GM23248 (cell line): Measurements from ENCODE around the gene SLC4A1AP. TPM values are rescaled to one million over a fixed set of nuclear protein-coding genes. Genes with fewer than 3 reads are reported as not detected.
"Not testable (repeated sequence)": the region's sequence is repeated elsewhere in the genome, so short reads cannot be mapped to it uniquely, and the experiment has no call there.

Experiments
- DNase-seq: peaks from one replicate; pipeline ENCODE4 v3.0.0-alpha.2; 2015
- H2AFZ ChIP-seq: fragments of 200-600 bp; sonication (generic); 2 replicates; pipeline ENCODE4 v1.6.1; 2016; ENCODE audit warnings: antibody characterized with exemption
- H3F3A ChIP-seq: fragments of 200-600 bp; sonication (generic); 2 replicates; pipeline ENCODE4 v1.6.1; 2016; ENCODE audit warnings: mild to moderate bottlenecking, antibody characterized with exemption, mixed run types; ENCODE audit not compliant: insufficient read depth
- H3K27ac ChIP-seq: fragments of 200-600 bp; sonication (generic); 2 replicates; pipeline ENCODE4 v1.5.1; 2016; ENCODE audit warnings: mild to moderate bottlenecking
- H3K27me3 ChIP-seq: fragments of 200-600 bp; sonication (generic); replicated peaks from 2 replicates; pipeline ENCODE4 v1.6.1; 2016; ENCODE audit warnings: mild to moderate bottlenecking; ENCODE audit not compliant: insufficient read depth
- H3K36me3 ChIP-seq: fragments of 200-600 bp; sonication (generic); 2 replicates; pipeline ENCODE4 v1.6.1; 2016; ENCODE audit warnings: low read depth, mild to moderate bottlenecking
- H3K4me1 ChIP-seq: fragments of 200-600 bp; sonication (generic); 2 replicates; pipeline ENCODE4 v1.6.1; 2016; ENCODE audit warnings: mild to moderate bottlenecking; ENCODE audit not compliant: insufficient read depth
- H3K4me2 ChIP-seq: fragments of 200-600 bp; sonication (generic); one replicate; pipeline ENCODE4 v1.6.1; 2016; ENCODE audit warnings: mild to moderate bottlenecking; ENCODE audit not compliant: unreplicated experiment
- H3K4me3 ChIP-seq: fragments of 200-600 bp; sonication (generic); 2 replicates; pipeline ENCODE4 v1.5.1; 2016; ENCODE audit warnings: mild to moderate bottlenecking
- H3K79me2 ChIP-seq: fragments of 200-600 bp; sonication (generic); 2 replicates; pipeline ENCODE4 v1.6.1; 2016; ENCODE audit warnings: mild to moderate bottlenecking; ENCODE audit not compliant: insufficient read depth
- H3K9ac ChIP-seq: fragments of 200-600 bp; sonication (generic); 2 replicates; pipeline ENCODE4 v1.6.1; 2016; ENCODE audit warnings: mild to moderate bottlenecking
- H3K9me2 ChIP-seq: fragments of 200-600 bp; sonication (generic); 2 replicates; pipeline ENCODE4 v1.6.1; 2016; ENCODE audit warnings: mixed run types, mild to moderate bottlenecking, moderate library complexity; ENCODE audit not compliant: insufficient read depth
- H3K9me3 ChIP-seq: fragments of 200-600 bp; sonication (generic); one replicate; pipeline ENCODE4 v1.6.1; 2017; ENCODE audit warnings: low read depth
- H4K20me1 ChIP-seq: fragments of 200-600 bp; sonication (generic); 2 replicates; pipeline ENCODE4 v1.6.0; 2016; ENCODE audit not compliant: insufficient read depth
- EZH2 ChIP-seq: fragments of 200-600 bp; sonication (generic); IDR thresholded peaks from 2 replicates; pipeline ENCODE4 v1.6.1; 2018; ENCODE audit warnings: antibody characterized with exemption, mild to moderate bottlenecking; ENCODE audit not compliant: insufficient read depth, poor library complexity, severe bottlenecking
- EZH2phosphoT487 ChIP-seq: fragments of 200-600 bp; sonication (generic); IDR thresholded peaks from 2 replicates; pipeline ENCODE4 v1.6.1; 2018; ENCODE audit warnings: antibody characterized with exemption, moderate library complexity, mild to moderate bottlenecking, low read depth; ENCODE audit not compliant: insufficient read depth
- WGBS, 2 experiments: methylation state at CpG; one replicate each; pipeline ENCODE4 v1.1.6; 2015 to 2017; ENCODE audit warnings: low lambda C conversion rate in 2 of 2, low coverage in 1 of 2; ENCODE audit errors: missing lambda C conversion rate in 2 of 2; 5-methylcytosine and 5-hydroxymethylcytosine counted together
- in situ Hi-C: fragments of 300-500 bp; cut with MboI; formaldehyde crosslinking; loops from 2 replicates; pipeline ENCODE4 v1.15.0; 2020
- polyA plus RNA-seq: library from polyadenylated mRNA; unstranded; fragments of >200 nt; fragmentation: Nextera tagmentation; extraction: Ambion mirVana; gene quantifications from 2 replicates; pipeline ENCODE4 v1.2.1, GENCODE V29; 2016
- total RNA-seq: library from RNA; depleted of rRNA; stranded (reverse); fragments of >200 nt; shearing (Covaris generic); gene quantifications from 2 replicates; pipeline ENCODE4 v1.2.3, GENCODE V29; 2014

The SLC4A1AP gene
- total and polyA plus RNA-seq, 2 experiments from 2014 or later: 22.4 to 23.9 TPM

DNA sequence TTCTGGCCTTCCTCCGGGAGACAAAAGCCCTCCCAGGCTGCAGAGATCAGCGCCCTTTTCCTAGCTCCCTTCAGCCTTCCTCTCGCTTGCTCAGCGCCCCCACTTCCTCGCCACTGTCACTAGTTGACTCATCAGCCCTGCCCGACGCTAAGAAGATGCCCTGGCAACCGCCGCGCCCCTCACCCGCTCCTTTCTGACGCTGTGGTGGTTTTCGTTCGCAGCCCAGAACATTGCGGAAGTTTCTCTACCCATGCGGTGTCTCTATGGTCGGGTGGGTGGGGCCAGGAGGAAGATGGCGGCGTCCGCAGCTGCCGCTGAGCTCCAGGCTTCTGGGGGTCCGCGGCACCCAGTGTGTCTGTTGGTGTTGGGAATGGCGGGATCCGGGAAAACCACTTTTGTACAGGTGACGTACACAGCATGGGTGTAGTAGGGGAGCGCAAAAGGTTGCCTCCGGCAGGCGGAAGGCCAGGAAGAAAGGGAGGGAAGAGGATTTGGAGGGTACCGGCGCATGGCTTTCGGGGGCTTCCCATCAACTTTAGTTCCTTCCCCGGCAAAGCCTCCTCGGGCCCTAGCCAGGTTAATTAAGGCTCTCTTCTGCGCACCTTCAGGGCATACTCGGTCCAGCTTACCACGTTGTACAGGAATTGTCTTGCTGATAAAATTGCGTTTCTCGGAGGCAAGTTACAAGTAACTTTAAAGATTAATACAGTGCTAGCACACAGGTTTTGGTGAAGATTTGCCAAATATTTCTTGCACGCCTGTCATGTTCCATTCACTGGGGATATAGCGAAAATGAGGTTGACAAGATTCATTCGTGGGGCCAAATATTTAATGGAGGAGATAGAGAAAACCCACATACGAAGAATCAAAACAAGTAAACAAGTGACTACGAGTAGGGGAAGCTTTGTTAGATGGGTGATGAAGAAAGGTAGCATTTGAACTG is 34.7 kb upstream of the SLC4A1AP start, which contains the start of the genes CCDC121 and GPN1:
CCDC121 (minus strand) TSS at position 246 of the 943 bp plus-strand sequence. CDS start 1,213 bp downstream, outside the sequence.
GPN1 (plus strand) TSS at position 284 of the 943 bp plus-strand sequence; CDS start at position 293, 9 bp downstream.
- Histone ChIP-seq H3K9ac (peak within 1 kb of the TSS; percentile 92), H3K4me2 (peak within 1 kb of the TSS; percentile 96), H3K9me2 (no peaks in the 10 kb centered on the region), H2AFZ (peak within 1 kb of the TSS; percentile 92), H3K36me3 (peaks cover 22% of the 10 kb centered on the region), H3K27me3 (no peaks in the 10 kb centered on the region), H3K27ac (peak within 1 kb of the TSS; percentile 87), H3K9me3 (no peaks in the 10 kb centered on the region), H3K4me3 (peak within 1 kb of the TSS; percentile 87), H3F3A (peaks cover 20% of the 10 kb centered on the region), H3K4me1 (peaks cover 16% of the 10 kb centered on the region), H4K20me1 (no peaks in the 10 kb centered on the region), H3K79me2 (peaks cover 10% of the 10 kb centered on the region)
- DNase-seq: peak; percentile 98
- 0 to 1% methylated on average over 44 of the region's 44 CpGs for WGBS, 2 experiments
- in situ Hi-C loops: no loop called here
- no peak for TF ChIP-seq EZH2
- no peak for TF ChIP-seq EZH2phosphoT487

DNA sequence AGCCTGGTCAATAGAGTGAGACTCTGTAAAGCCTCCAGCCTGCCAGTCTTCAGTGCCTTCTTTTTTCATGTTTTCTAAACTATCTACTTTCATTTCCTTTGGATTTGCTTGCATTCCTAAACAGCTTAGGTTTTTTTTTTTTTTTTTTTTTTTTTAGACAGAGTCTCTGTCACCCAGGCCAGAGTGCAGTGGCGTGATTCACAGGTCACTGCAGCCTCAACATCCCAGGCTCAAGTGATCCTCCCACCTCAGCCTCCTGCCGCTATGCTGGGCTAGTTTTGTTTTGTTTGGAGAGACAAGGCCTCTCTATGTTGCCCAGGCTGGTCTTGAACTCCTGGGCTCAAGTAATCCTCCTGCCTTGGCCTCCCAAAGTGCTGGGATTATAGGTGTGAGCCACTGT is 33.4 kb upstream of the SLC4A1AP start:
- H3K4me2 ChIP-seq: peak overlapping the region; percentile 96
- in situ Hi-C loops, H3K27ac ChIP-seq: not testable (repeated sequence)

GRCh38 chr2:27634291-27634690 is 29.4 kb upstream of the SLC4A1AP start:
- Histone ChIP-seq H3K79me2 (peaks cover 7% of the 10 kb centered on the region), H4K20me1 (peaks cover 3% of the 10 kb centered on the region; the same call in 1 of the 2 replicates), H3K9me3 (no peaks in the 10 kb centered on the region), H3K4me1 (peaks cover 23% of the 10 kb centered on the region), H3K9me2 (no peaks in the 10 kb centered on the region), H2AFZ (no peak overlapping the region), H3K4me3 (no peak overlapping the region), H3K27me3 (no peaks in the 10 kb centered on the region), H3K4me2 (no peak overlapping the region), H3K9ac (no peak overlapping the region), H3K36me3 (peaks cover 35% of the 10 kb centered on the region), H3F3A (peaks cover 37% of the 10 kb centered on the region), H3K27ac (no peak overlapping the region)
- TF ChIP-seq EZH2: no peak
- TF ChIP-seq EZH2phosphoT487: no peak
- in situ Hi-C loops: no loop called here
- DNase-seq: no peak
- 95 to 97% methylated on average over 2 of the region's 2 CpGs for whole genome bisulfite sequencing, 2 experiments

More for the DNA sequence above, 33.4 kb upstream of the SLC4A1AP start:
- H3F3A ChIP-seq: peaks cover 21% of the 10 kb centered on the region
- DNase-seq, H4K20me1 ChIP-seq, H3K9me3 ChIP-seq, H3K9ac ChIP-seq, H3K27me3 ChIP-seq, H2AFZ ChIP-seq, H3K9me2 ChIP-seq: not testable (repeated sequence)
- H3K36me3 ChIP-seq: peaks cover 32% of the 10 kb centered on the region
- peaks cover 10% of the 10 kb centered on the region for H3K79me2 ChIP-seq
- 93 to 100% methylated on average over 2 of the region's 2 CpGs for WGBS, 2 experiments
- H3K4me3 ChIP-seq: peak overlapping the region; percentile 87; the same call in 1 of the 2 replicates
- peaks cover 15% of the 10 kb centered on the region for H3K4me1 ChIP-seq

DNA sequence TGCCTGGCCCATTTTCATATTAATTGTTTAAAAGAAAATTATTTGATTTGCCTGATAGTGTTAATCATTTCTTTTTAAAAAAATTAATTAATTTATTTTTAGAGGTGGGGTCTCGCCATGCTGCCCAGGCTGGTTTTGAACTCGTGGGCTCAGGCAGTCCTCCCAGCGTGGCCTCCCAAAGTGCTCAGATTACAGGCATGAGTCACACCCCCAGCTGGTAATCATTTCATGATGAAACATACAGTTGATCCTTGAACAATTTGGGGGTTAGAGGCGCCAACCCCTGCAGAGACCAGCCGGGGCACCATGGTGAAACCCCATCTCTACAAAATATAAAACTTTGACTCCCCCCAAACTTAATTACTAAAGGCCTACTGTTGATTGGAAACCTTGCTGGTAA is 26.9 kb upstream of the SLC4A1AP start:
- in situ Hi-C loops: no loop called here
- Histone ChIP-seq H4K20me1 (peaks cover 3% of the 10 kb centered on the region; the same call in 1 of the 2 replicates), H3K9ac (no peak overlapping the region), H3K4me1 (peaks cover 20% of the 10 kb centered on the region), H3K4me2 (peak overlapping the region; percentile 4), H3K79me2 (no peaks in the 10 kb centered on the region), H3F3A (peaks cover 39% of the 10 kb centered on the region), H3K27me3 (no peaks in the 10 kb centered on the region), H3K9me2 (no peaks in the 10 kb centered on the region), H3K36me3 (peaks cover 48% of the 10 kb centered on the region), H3K4me3 (no peak overlapping the region), H3K9me3 (no peaks in the 10 kb centered on the region), H2AFZ (no peak overlapping the region), H3K27ac (no peak overlapping the region)
- 82 to 84% methylated on average over 5 of the region's 5 CpGs for WGBS, 2 experiments
- TF ChIP-seq EZH2: no peak
- TF ChIP-seq EZH2phosphoT487: no peak
- DNase-seq: peak; percentile 26
